ENCODE measurements around the gene ARSK.

The ARSK gene

GRCh38 chr5:95619096-95619495 lies 64.2 kb downstream of the ARSK start:
- no peak for TF ChIP-seq CTCF (IDR thresholded peaks at IDR 0.05; ENCODE audit: borderline replicate concordance, insufficient read depth, low read depth, low read length)

GRCh38 chr5:95619514-95620029 lies 64.7 kb downstream of the ARSK start:
- peak overlapping the region; percentile 65 for H3K4me3 ChIP-seq (ENCODE audit: low read depth, low read length)

More at GRCh38 chr5:95619096-95619495, 64.2 kb downstream of the ARSK start:
- no peak overlapping the region for H3K4me3 ChIP-seq (ENCODE audit: low read depth, low read length)

GRCh38 chr5:95620030-95620869 lies 65.3 kb downstream of the ARSK start, which contains the start of gene GPR150:
Gene GPR150, plus strand, starts transcription at chr5:95620087. Its CDS starts 189 bp downstream, at chr5:95620276.
- no peak for TF ChIP-seq CTCF (IDR thresholded peaks at IDR 0.05; ENCODE audit: borderline replicate concordance, insufficient read depth, low read depth, low read length)
- peak within 1 kb of the TSS; percentile 65 for H3K4me3 ChIP-seq (ENCODE audit: low read depth, low read length)

More at GRCh38 chr5:95619514-95620029, 64.7 kb downstream of the ARSK start:
- no peak for TF ChIP-seq CTCF (IDR thresholded peaks at IDR 0.05; ENCODE audit: borderline replicate concordance, insufficient read depth, low read depth, low read length)

GRCh38 chr5:95620870-95621838 lies 66.3 kb downstream of the ARSK start:
- H3K4me3 ChIP-seq (ENCODE audit: low read depth, low read length): peak overlapping the region; percentile 65
- TF ChIP-seq CTCF (IDR thresholded peaks at IDR 0.05; ENCODE audit: borderline replicate concordance, insufficient read depth, low read depth, low read length): 0 out of 2 replicates have a peak, but pooled peaks have one; percentile 1

GRCh38 chr5:95621839-95622629 lies 67.1 kb downstream of the ARSK start:
- TF ChIP-seq CTCF (IDR thresholded peaks at IDR 0.05; ENCODE audit: borderline replicate concordance, insufficient read depth, low read depth, low read length): no peak
- H3K4me3 ChIP-seq (ENCODE audit: low read depth, low read length): no peak overlapping the region

GRCh38 chr5:95623706-95624105 lies 68.8 kb downstream of the ARSK start:
- no peak for TF ChIP-seq CTCF (IDR thresholded peaks at IDR 0.05; ENCODE audit: borderline replicate concordance, insufficient read depth, low read depth, low read length)

More at GRCh38 chr5:95623706-95624105, 68.8 kb downstream of the ARSK start:
- H3K4me3 ChIP-seq (ENCODE audit: low read depth, low read length): no peak overlapping the region
